H9 (cell line): ENCODE data around the gene TGFBR3L. TPM values are rescaled to one million over a fixed set of nuclear protein-coding genes. Genes with fewer than 3 reads are reported as not detected.

Source experiments
- DNase-seq: peaks from one replicate; pipeline ENCODE4 v3.0.0-alpha.2; 2017
- H2AFZ ChIP-seq: one replicate; pipeline ENCODE4 v1.6.1; 2013; ENCODE audit warnings: mild to moderate bottlenecking, low read length, control low read depth, moderate library complexity
- H2AK5ac ChIP-seq: 2 replicates; pipeline ENCODE4 v1.6.1; 2013; ENCODE audit warnings: low read length, control low read depth, mixed read lengths; ENCODE audit not compliant: insufficient read length
- H2BK120ac ChIP-seq: one replicate; pipeline ENCODE4 v1.6.1; 2013; ENCODE audit warnings: low read depth, mild to moderate bottlenecking, low read length, control low read depth, inconsistent platforms; ENCODE audit not compliant: poor library complexity, severe bottlenecking
- H2BK12ac ChIP-seq: 2 replicates; pipeline ENCODE4 v1.6.1; 2013; ENCODE audit warnings: low read length, control low read depth, mixed read lengths, low read depth; ENCODE audit not compliant: insufficient read length
- H2BK15ac ChIP-seq: 2 replicates; pipeline ENCODE4 v1.6.1; 2013; ENCODE audit warnings: low read depth, low read length, control low read depth
- H2BK20ac ChIP-seq: one replicate; pipeline ENCODE4 v1.6.1; 2013; ENCODE audit warnings: low read depth, mild to moderate bottlenecking, low read length, control low read depth, inconsistent platforms; ENCODE audit not compliant: poor library complexity, severe bottlenecking
- H2BK5ac ChIP-seq: 2 replicates; pipeline ENCODE4 v1.6.1; 2013; ENCODE audit warnings: low read length, control low read depth, mixed read lengths; ENCODE audit not compliant: insufficient read length
- H3K14ac ChIP-seq: 2 replicates; pipeline ENCODE4 v1.6.1; 2013; ENCODE audit warnings: low read length, control low read depth; ENCODE audit not compliant: insufficient read depth
- H3K18ac ChIP-seq: 2 replicates; pipeline ENCODE4 v1.6.1; 2013; ENCODE audit warnings: low read depth, mild to moderate bottlenecking, mixed read lengths, low read length, control low read depth; ENCODE audit not compliant: insufficient read length
- H3K23ac ChIP-seq: 2 replicates; pipeline ENCODE4 v1.6.1; 2013; ENCODE audit warnings: low read length, control low read depth, mixed read lengths, low read depth; ENCODE audit not compliant: insufficient read length
- H3K23me2 ChIP-seq: 2 replicates; pipeline ENCODE4 v1.6.1; 2013; ENCODE audit warnings: low read depth, mild to moderate bottlenecking, mixed read lengths, low read length, control low read depth; ENCODE audit not compliant: insufficient read length, poor library complexity, severe bottlenecking
- H3K27ac ChIP-seq: 2 replicates; pipeline ENCODE4 v1.5.1; 2013; ENCODE audit warnings: low read length, control low read depth, mixed read lengths, low read depth; ENCODE audit not compliant: insufficient read length
- H3K27me3 ChIP-seq: 2 replicates; pipeline ENCODE4 v1.6.1; 2013; ENCODE audit warnings: low read length, control low read depth, inconsistent platforms; ENCODE audit not compliant: insufficient read depth
- H3K4ac ChIP-seq: 2 replicates; pipeline ENCODE4 v1.6.1; 2013; ENCODE audit warnings: low read depth, mild to moderate bottlenecking, control low read depth, inconsistent platforms, low read length, moderate library complexity
- H3K4me1 ChIP-seq: 2 replicates; pipeline ENCODE4 v1.6.1; 2013; ENCODE audit warnings: low read length, control low read depth, inconsistent platforms; ENCODE audit not compliant: insufficient read depth
- H3K4me2 ChIP-seq: 2 replicates; pipeline ENCODE4 v1.6.1; 2013; ENCODE audit warnings: low read length, control low read depth, mixed read lengths; ENCODE audit not compliant: insufficient read length, insufficient read depth
- H3K56ac ChIP-seq: 2 replicates; pipeline ENCODE4 v1.6.1; 2013; ENCODE audit warnings: low read depth, mild to moderate bottlenecking, mixed read lengths, low read length, control low read depth; ENCODE audit not compliant: insufficient read length
- H3K79me1 ChIP-seq: 2 replicates; pipeline ENCODE4 v1.6.1; 2013; ENCODE audit warnings: low read depth, mild to moderate bottlenecking, moderate library complexity, low read length, control low read depth, inconsistent platforms; ENCODE audit not compliant: insufficient read depth, poor library complexity, severe bottlenecking
- H3K79me2 ChIP-seq: 2 replicates; pipeline ENCODE4 v1.6.1; 2013; ENCODE audit warnings: low read length, control low read depth, inconsistent platforms; ENCODE audit not compliant: insufficient read depth
- H3K9ac ChIP-seq: 2 replicates; pipeline ENCODE4 v1.6.1; 2013; ENCODE audit warnings: low read length, control low read depth, mixed read lengths; ENCODE audit not compliant: insufficient read length; ENCODE audit errors: extremely low read depth
- H3K9me3 ChIP-seq: one replicate; pipeline ENCODE4 v1.6.1; 2013; ENCODE audit warnings: low read depth, low read length, inconsistent platforms; ENCODE audit not compliant: control insufficient read depth
- H3T11ph ChIP-seq: one replicate; pipeline ENCODE4 v1.6.1; 2013; ENCODE audit warnings: mild to moderate bottlenecking, low read length, control low read depth, inconsistent platforms
- H4K20me1 ChIP-seq: one replicate; pipeline ENCODE4 v1.6.1; 2013; ENCODE audit not compliant: control insufficient read depth, insufficient read length, insufficient read depth
- H4K5ac ChIP-seq: 2 replicates; pipeline ENCODE4 v1.6.1; 2013; ENCODE audit warnings: low read depth, mild to moderate bottlenecking, mixed read lengths, low read length, control low read depth; ENCODE audit not compliant: insufficient read length
- H4K8ac ChIP-seq: replicated peaks from 2 replicates; pipeline ENCODE4 v1.6.1; 2013; ENCODE audit warnings: low read length, control low read depth, mixed read lengths, low read depth; ENCODE audit not compliant: insufficient read length
- H4K91ac ChIP-seq: 2 replicates; pipeline ENCODE4 v1.6.1; 2013; ENCODE audit warnings: low read depth, mild to moderate bottlenecking, moderate library complexity, mixed read lengths, low read length, control low read depth; ENCODE audit not compliant: insufficient read length
- H3K27ac Mint-ChIP-seq, 3 experiments: 2 replicates in 2 of 3; 3 replicates in 1 of 3; pipeline ENCODE4 v1.8.0; 2020 to 2021; ENCODE audit warnings: mixed read lengths in 3 of 3, mild to moderate bottlenecking in 1 of 3, moderate library complexity in 1 of 3
- H3K27me3 Mint-ChIP-seq: 2 replicates; pipeline ENCODE4 v1.8.0; 2021; ENCODE audit warnings: low read depth, mild to moderate bottlenecking, moderate library complexity, mixed read lengths
- H3K36me3 Mint-ChIP-seq, 3 experiments: 2 replicates in 2 of 3; 3 replicates in 1 of 3; pipeline ENCODE4 v1.8.0; 2020 to 2021; ENCODE audit warnings: low read depth in 3 of 3, mixed read lengths in 3 of 3; ENCODE audit not compliant: insufficient read depth in 1 of 3
- H3K4me1 Mint-ChIP-seq, 2 experiments: 2 replicates each; pipeline ENCODE4 v1.8.0; 2020; ENCODE audit warnings: mixed read lengths in 2 of 2
- H3K4me3 Mint-ChIP-seq, 2 experiments: 2 replicates in 1 of 2; 3 replicates in 1 of 2; pipeline ENCODE4 v1.8.0; 2020 to 2021; ENCODE audit warnings: mild to moderate bottlenecking in 2 of 2, mixed read lengths in 2 of 2, moderate library complexity in 1 of 2
- H3K9me3 Mint-ChIP-seq, 2 experiments: 2 replicates in 1 of 2; 3 replicates in 1 of 2; pipeline ENCODE4 v1.8.0; 2020; ENCODE audit warnings: mild to moderate bottlenecking in 2 of 2, mixed read lengths in 2 of 2, moderate library complexity in 1 of 2
- CTCF ChIP-seq: fragments of 200-600 bp; sonication (generic); conservative IDR thresholded peaks from 3 replicates; pipeline ENCODE4 v1.8.0; 2021; ENCODE audit warnings: antibody characterized with exemption, mild to moderate bottlenecking
- WGBS: extraction: QIAGEN DNeasy Blood & Tissue Kit; methylation state at CpG from one replicate; pipeline ENCODE4 v1.1.7; 2013; ENCODE audit warnings: missing lambda C conversion rate, low lambda C conversion rate, mixed read lengths; ENCODE audit not compliant: insufficient read length; ENCODE audit errors: extremely low coverage; 5-methylcytosine and 5-hydroxymethylcytosine counted together
- total RNA-seq: library from RNA; stranded (reverse); gene quantifications from 2 replicates; pipeline ENCODE4 v1.2.1, GENCODE V29; 2021

The TGFBR3L gene
- total RNA-seq, 1 experiment from 2014 or later: 5.5 TPM

GRCh38 chr19:7898967-7899366, 15.7 kb upstream of the TGFBR3L start:
- H3K4me2 ChIP-seq: no peak overlapping the region
- no peak overlapping the region for H2BK120ac ChIP-seq
- no CpG with 5 or more reads among the region's 16 CpGs for WGBS
- H3K23me2 ChIP-seq: peaks cover 9% of the 10 kb centered on the region
- no peaks in the 10 kb centered on the region for H3K79me1 ChIP-seq
- H2BK12ac ChIP-seq: no peak overlapping the region
- no peak overlapping the region for H3K27ac ChIP-seq
- H3K79me2 ChIP-seq: no peaks in the 10 kb centered on the region
- H3K27ac Mint-ChIP-seq: no peak overlapping the region
- H4K20me1 ChIP-seq: no peaks in the 10 kb centered on the region
- no peak overlapping the region for H2AFZ ChIP-seq
- no peaks in the 10 kb centered on the region for H3K4me1 ChIP-seq
- DNase-seq: no peak
- no peaks in the 10 kb centered on the region for H3K27me3 ChIP-seq
- peaks cover 4 to 14% of the 10 kb centered on the region in 2 experiments for H3K4me1 Mint-ChIP-seq
- H2BK15ac ChIP-seq: no peak overlapping the region
- no peak overlapping the region for H2BK20ac ChIP-seq
- no peak overlapping the region for H4K8ac ChIP-seq
- H3K4ac ChIP-seq: no peak overlapping the region
- H3K56ac ChIP-seq: no peak overlapping the region
- H3K9ac ChIP-seq: no peak overlapping the region
- H3K18ac ChIP-seq: no peak overlapping the region
- no peak overlapping the region for H3T11ph ChIP-seq
- peaks cover 7 to 13% (median 11%) of the 10 kb centered on the region in 3 experiments; a peak in 6 of 7 replicates for H3K36me3 Mint-ChIP-seq
- H3K9me3 ChIP-seq: no peaks in the 10 kb centered on the region
- TF ChIP-seq CTCF: no peak
- no peaks in the 10 kb centered on the region; the same call in 1 of the 2 replicates for H3K27me3 Mint-ChIP-seq
- no peak overlapping the region for H4K5ac ChIP-seq
- no peak overlapping the region for H3K4me3 Mint-ChIP-seq
- no peak overlapping the region for H3K14ac ChIP-seq
- H2AK5ac ChIP-seq: no peak overlapping the region
- no peaks in the 10 kb centered on the region; a peak in 1 of 5 replicates for H3K9me3 Mint-ChIP-seq
- H3K23ac ChIP-seq: no peak overlapping the region
- no peak overlapping the region for H4K91ac ChIP-seq
- no peak overlapping the region for H2BK5ac ChIP-seq
